Measurements from ENCODE around the gene PAQR4. TPM values are rescaled to one million over a fixed set of nuclear protein-coding genes. Genes with fewer than 3 reads are reported as not detected.
"Not testable (repeated sequence)": the region's sequence is repeated elsewhere in the genome, so short reads cannot be mapped to it uniquely, and the experiment has no call there.

The PAQR4 gene
- total and polyA plus RNA-seq, 9 donors, result 4.3 to 14.4 (median 9.1) TPM

DNA sequence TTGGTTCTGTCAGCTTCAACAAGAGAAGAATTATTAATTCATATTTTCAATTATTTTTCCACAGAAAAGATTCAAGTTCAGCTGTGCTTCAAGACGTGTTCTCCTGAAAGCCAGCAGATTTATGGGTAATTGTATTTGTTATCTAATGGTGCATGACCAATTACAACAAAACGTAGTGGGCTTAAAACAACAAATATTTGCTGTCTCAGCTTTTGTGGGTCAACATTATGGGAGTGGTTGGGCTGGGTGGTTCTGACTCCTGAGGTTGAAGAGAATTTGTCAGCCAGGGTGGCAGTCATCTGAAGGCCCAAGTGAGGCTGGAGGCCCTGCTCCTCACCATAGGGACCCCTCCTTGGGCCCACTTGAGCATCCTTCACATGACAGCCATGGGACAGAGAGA, 29.2 kb upstream of the PAQR4 start:
- 80% methylated on average over 1 of the region's 2 CpGs for WGBS (ENCODE audit: insufficient coverage)
- no peaks in the 10 kb centered on the region for H3K4me1 ChIP-seq (ENCODE audit: control insufficient read depth, insufficient read depth, low read length)
- peaks cover 47% of the 10 kb centered on the region for H3K36me3 ChIP-seq (ENCODE audit: control insufficient read depth, insufficient read depth, low read length)
- no peaks in the 10 kb centered on the region for H3K27me3 ChIP-seq (ENCODE audit: control insufficient read depth, insufficient read depth, low read length)
- no peaks in the 10 kb centered on the region for H3K9me3 ChIP-seq (replicated peaks; ENCODE audit: control insufficient read depth, low read depth, low read length)
- H3K4me3 ChIP-seq (ENCODE audit: low read length), result no peak overlapping the region
- no peak overlapping the region for H3K27ac ChIP-seq (ENCODE audit: low read length)
- DNase-seq, result no peak

DNA sequence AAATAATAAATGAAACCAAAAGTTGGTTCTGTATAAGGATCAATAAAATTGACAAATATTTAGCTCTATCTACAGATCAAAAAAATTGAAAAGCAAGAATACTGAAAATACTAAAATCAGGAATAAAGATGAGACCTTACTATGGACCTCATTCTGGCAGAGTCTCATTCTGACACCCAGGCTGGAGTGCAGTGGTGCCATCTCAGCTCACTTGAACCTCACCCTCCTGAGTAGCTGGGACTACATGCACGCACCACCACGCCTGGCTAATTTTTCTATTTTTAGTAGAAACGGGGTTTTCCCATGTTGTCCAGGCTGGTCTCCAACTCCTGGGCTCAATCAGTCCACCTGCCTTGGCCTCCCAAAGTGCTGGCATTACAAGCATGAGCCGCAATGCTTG, 27.1 kb upstream of the PAQR4 start:
- no peak for DNase-seq
- no peaks in the 10 kb centered on the region for H3K9me3 ChIP-seq (replicated peaks; ENCODE audit: control insufficient read depth, low read depth, low read length)
- no peaks in the 10 kb centered on the region for H3K27me3 ChIP-seq (ENCODE audit: control insufficient read depth, insufficient read depth, low read length)
- no peaks in the 10 kb centered on the region for H3K4me1 ChIP-seq (ENCODE audit: control insufficient read depth, insufficient read depth, low read length)
- peaks cover 38% of the 10 kb centered on the region for H3K36me3 ChIP-seq (ENCODE audit: control insufficient read depth, insufficient read depth, low read length)
- WGBS (ENCODE audit: insufficient coverage), result 90% methylated on average over 4 of the region's 4 CpGs
- H3K4me3 ChIP-seq (ENCODE audit: low read length), result no peak overlapping the region
- no peak overlapping the region for H3K27ac ChIP-seq (ENCODE audit: low read length)

DNA sequence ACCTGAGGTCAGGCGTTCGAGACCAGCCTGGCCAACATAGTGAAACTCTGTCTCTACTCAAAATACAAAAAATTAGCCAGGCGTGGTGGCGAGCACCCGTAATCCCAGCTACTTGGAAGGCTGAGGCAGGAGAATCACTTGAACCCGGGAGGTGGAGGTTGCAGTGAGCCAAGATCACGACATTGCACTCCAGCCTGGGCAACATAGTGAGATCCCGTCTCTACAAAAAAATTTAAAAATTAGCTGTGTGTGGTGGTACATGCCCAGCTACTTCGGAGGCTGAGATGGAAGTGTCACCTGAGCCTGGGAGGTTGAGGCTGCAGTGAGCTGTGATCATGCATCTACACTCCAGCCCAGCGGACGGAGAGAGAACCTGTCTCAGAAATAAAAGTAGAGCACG, 25.4 kb upstream of the PAQR4 start:
- not testable (repeated sequence) for H3K9me3 ChIP-seq (replicated peaks; ENCODE audit: control insufficient read depth, low read depth, low read length); H3K4me3 ChIP-seq (ENCODE audit: low read length); H3K4me1 ChIP-seq (ENCODE audit: control insufficient read depth, insufficient read depth, low read length); H3K27ac ChIP-seq (ENCODE audit: low read length); DNase-seq; H3K27me3 ChIP-seq (ENCODE audit: control insufficient read depth, insufficient read depth, low read length)
- WGBS (ENCODE audit: insufficient coverage), result 81% methylated on average over 6 of the region's 12 CpGs
- H3K36me3 ChIP-seq (ENCODE audit: control insufficient read depth, insufficient read depth, low read length), result peaks cover 25% of the 10 kb centered on the region

DNA sequence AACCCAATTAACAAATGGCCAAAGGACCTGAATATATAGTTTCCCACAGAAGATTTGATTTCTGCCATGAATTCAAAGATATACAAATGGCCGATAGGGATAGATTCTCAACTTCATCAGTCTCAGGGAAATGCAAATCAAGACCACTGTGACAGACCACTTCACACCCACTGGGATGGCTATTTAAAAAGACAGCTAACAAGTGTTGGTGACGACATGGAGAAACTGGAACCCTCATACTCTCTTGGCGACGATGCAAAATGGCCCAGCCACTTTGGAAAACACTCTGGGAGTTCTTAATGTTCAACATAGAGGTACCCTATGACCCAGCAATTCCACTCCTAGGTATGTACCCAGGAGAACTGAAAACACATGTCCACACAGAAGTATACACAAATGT, 22.5 kb upstream of the PAQR4 start:
- Histone ChIP-seq H3K36me3 (ENCODE audit: control insufficient read depth, insufficient read depth, low read length) (peaks cover 11% of the 10 kb centered on the region), H3K9me3 (replicated peaks; ENCODE audit: control insufficient read depth, low read depth, low read length) (no peaks in the 10 kb centered on the region), H3K4me3 (ENCODE audit: low read length) (no peak overlapping the region), H3K27me3 (ENCODE audit: control insufficient read depth, insufficient read depth, low read length) (no peaks in the 10 kb centered on the region), H3K4me1 (ENCODE audit: control insufficient read depth, insufficient read depth, low read length) (peaks cover 18% of the 10 kb centered on the region), H3K27ac (ENCODE audit: low read length) (no peak overlapping the region)
- no peak for DNase-seq
- 90% methylated on average over 3 of the region's 4 CpGs for WGBS (ENCODE audit: insufficient coverage)

DNA sequence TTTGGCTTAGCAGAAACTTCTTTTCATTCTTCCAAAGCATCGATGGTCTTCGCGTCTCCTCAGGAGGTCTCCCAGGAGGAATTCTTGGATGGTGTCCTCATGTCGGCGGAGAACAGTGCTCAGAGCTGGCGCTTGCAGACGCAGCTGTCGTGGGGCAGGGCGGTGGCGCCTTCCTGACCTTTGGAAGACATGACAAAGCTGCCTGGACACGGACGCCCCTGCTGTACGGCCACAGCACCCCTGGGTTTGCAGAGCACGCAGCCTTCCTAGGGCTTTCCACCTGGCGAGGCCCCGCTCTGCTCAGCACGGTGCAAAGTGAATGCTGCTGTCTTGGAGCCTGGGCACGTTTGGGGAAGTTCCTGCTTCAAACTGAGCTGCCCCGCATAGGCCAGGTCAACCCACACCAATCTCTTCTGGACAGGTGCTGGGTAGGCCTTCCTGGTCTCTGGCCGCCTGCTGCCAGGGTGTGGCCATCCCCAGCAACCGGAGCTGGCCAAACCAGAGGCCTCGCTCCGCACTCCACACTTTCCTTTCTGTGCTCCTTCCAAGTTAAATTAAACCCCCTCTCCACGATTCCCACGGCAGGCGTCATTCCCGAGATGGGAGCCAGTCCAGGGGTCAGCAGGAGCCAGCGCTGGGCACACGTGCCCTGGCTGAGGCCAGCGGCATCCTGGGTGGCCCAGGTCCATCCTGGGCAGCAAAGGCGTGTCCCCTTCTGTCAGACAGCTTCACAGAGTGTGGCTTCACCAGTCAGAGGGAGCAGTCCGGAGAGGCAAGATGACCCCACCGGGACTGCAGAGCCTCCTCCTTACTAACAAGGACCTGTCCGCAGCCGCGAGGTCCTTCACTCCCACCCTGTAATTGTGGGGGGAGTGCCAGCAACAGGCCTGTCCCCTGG, 20.1 kb upstream of the PAQR4 start:
- WGBS (ENCODE audit: insufficient coverage), result 69% methylated on average over 31 of the region's 36 CpGs
- H3K4me3 ChIP-seq (ENCODE audit: low read length), result no peak overlapping the region
- DNase-seq, result no peak
- peaks cover 3% of the 10 kb centered on the region for H3K36me3 ChIP-seq (ENCODE audit: control insufficient read depth, insufficient read depth, low read length)
- H3K27me3 ChIP-seq (ENCODE audit: control insufficient read depth, insufficient read depth, low read length), result peaks cover 6% of the 10 kb centered on the region
- no peaks in the 10 kb centered on the region for H3K9me3 ChIP-seq (replicated peaks; ENCODE audit: control insufficient read depth, low read depth, low read length)
- H3K27ac ChIP-seq (ENCODE audit: low read length), result peak overlapping the region; percentile 42
- peaks cover 30% of the 10 kb centered on the region for H3K4me1 ChIP-seq (ENCODE audit: control insufficient read depth, insufficient read depth, low read length)

DNA sequence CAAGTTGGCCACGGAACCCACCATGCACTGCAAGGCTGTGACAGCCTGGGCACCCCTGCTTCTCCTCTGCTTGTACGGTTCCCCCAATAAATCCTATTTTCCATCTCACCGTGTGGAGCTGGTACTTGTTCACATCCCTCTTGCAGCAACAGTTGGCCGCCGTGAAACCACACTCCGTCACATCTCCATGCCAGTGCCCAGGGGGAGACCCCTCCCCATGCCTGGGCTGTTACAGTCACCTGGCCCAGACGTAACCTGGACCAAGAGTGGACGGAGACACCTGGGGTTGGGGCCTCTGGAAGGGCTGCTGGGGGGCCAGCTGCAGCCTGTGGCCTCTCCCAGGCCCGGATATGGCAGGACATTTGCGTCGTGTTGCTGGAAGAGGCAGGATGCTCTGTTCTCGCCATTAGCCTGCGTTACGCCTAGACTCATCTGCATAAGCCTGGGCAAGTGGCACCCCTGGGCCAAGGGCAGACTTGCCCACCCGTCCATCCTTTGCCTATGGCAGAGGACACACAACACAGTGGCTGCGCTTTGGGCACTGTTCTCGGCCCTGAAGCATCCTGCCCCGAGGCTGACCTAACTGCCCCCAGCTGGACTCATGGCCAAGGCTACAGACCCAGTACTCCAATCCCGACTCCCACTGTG, 19.3 kb upstream of the PAQR4 start:
- peaks cover 30% of the 10 kb centered on the region for H3K4me1 ChIP-seq (ENCODE audit: control insufficient read depth, insufficient read depth, low read length)
- no peak overlapping the region for H3K4me3 ChIP-seq (ENCODE audit: low read length)
- H3K27me3 ChIP-seq (ENCODE audit: control insufficient read depth, insufficient read depth, low read length), result peaks cover 11% of the 10 kb centered on the region
- 77% methylated on average over 19 of the region's 19 CpGs for WGBS (ENCODE audit: insufficient coverage)
- peaks cover 3% of the 10 kb centered on the region for H3K36me3 ChIP-seq (ENCODE audit: control insufficient read depth, insufficient read depth, low read length)
- DNase-seq, result no peak
- H3K9me3 ChIP-seq (replicated peaks; ENCODE audit: control insufficient read depth, low read depth, low read length), result no peaks in the 10 kb centered on the region
- no peak overlapping the region for H3K27ac ChIP-seq (ENCODE audit: low read length)

DNA sequence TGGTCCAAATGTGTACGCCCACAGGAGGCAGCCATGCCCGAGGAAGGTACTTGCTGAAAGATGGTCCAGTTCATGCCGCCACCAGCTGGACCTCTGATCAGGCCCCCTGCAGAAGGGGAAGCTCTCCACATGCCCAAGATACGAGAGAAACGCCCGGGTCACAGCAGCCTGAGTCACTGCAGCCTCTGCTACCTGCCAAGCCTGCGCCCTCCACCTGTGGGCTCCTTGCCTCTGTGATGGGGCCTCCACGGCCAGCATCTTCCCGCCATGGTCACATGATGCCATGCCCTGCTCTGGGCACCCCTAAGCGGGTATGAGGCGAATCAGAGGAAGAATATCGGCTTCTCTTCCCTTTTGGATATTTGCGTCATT, 18.8 kb upstream of the PAQR4 start:
- Histone ChIP-seq H3K4me3 (ENCODE audit: low read length) (no peak overlapping the region), H3K9me3 (replicated peaks; ENCODE audit: control insufficient read depth, low read depth, low read length) (no peaks in the 10 kb centered on the region), H3K27ac (ENCODE audit: low read length) (no peak overlapping the region), H3K4me1 (ENCODE audit: control insufficient read depth, insufficient read depth, low read length) (peaks cover 30% of the 10 kb centered on the region), H3K27me3 (ENCODE audit: control insufficient read depth, insufficient read depth, low read length) (peaks cover 15% of the 10 kb centered on the region), H3K36me3 (ENCODE audit: control insufficient read depth, insufficient read depth, low read length) (peaks cover 3% of the 10 kb centered on the region)
- no peak for DNase-seq
- WGBS (ENCODE audit: insufficient coverage), result 98% methylated on average over 13 of the region's 13 CpGs

DNA sequence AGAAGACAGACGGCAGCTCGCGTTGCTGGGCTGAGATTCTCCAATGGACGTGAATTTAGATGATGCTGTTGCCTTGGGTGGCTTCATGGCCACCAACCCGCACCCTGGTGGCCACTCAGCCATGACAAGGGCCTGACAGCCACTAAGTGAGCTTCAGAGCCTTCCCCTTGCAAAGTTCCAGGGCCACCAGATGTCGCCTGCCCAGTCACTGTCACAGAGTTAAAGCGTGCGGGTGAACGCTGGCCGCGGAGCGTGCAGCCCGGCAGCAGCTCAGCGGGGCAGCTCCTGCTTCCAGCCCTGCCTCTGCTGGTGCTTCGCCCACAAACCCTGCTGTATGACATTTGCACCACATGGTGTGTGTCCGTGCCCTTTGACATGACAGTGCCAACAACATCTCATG, 18.4 kb upstream of the PAQR4 start:
- H3K9me3 ChIP-seq (replicated peaks; ENCODE audit: control insufficient read depth, low read depth, low read length), result no peaks in the 10 kb centered on the region
- no peak overlapping the region for H3K4me3 ChIP-seq (ENCODE audit: low read length)
- peaks cover 3% of the 10 kb centered on the region for H3K36me3 ChIP-seq (ENCODE audit: control insufficient read depth, insufficient read depth, low read length)
- H3K4me1 ChIP-seq (ENCODE audit: control insufficient read depth, insufficient read depth, low read length), result peaks cover 30% of the 10 kb centered on the region
- no peak for DNase-seq
- 84% methylated on average over 16 of the region's 16 CpGs for WGBS (ENCODE audit: insufficient coverage)
- H3K27me3 ChIP-seq (ENCODE audit: control insufficient read depth, insufficient read depth, low read length), result peaks cover 15% of the 10 kb centered on the region
- no peak overlapping the region for H3K27ac ChIP-seq (ENCODE audit: low read length)

DNA sequence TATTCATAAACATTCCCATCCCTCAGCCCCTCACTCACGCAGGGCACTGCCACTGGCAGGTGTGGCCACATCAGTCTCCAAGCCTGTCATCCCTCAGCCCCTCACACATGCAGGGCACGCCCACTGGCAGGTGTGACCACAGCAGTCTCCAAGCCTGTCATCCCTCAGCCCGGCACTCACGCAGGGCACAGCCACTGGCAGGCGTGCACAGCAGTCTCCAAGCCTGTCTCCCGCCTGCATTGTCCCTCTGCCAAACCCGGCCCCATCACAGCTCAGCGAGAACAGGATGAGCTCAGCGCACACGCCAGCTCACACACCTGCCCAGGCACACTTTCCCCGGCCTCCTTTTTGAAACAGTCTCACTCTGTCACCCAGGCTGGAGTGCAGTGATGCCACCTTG, 16.5 kb upstream of the PAQR4 start:
- Histone ChIP-seq H3K27ac (ENCODE audit: low read length) (no peak overlapping the region), H3K4me3 (ENCODE audit: low read length) (no peak overlapping the region), H3K27me3 (ENCODE audit: control insufficient read depth, insufficient read depth, low read length) (peaks cover 29% of the 10 kb centered on the region), H3K4me1 (ENCODE audit: control insufficient read depth, insufficient read depth, low read length) (peaks cover 30% of the 10 kb centered on the region), H3K9me3 (replicated peaks; ENCODE audit: control insufficient read depth, low read depth, low read length) (no peaks in the 10 kb centered on the region), H3K36me3 (ENCODE audit: control insufficient read depth, insufficient read depth, low read length) (no peaks in the 10 kb centered on the region)
- DNase-seq, result no peak
- WGBS (ENCODE audit: insufficient coverage), result 58% methylated on average over 11 of the region's 11 CpGs

DNA sequence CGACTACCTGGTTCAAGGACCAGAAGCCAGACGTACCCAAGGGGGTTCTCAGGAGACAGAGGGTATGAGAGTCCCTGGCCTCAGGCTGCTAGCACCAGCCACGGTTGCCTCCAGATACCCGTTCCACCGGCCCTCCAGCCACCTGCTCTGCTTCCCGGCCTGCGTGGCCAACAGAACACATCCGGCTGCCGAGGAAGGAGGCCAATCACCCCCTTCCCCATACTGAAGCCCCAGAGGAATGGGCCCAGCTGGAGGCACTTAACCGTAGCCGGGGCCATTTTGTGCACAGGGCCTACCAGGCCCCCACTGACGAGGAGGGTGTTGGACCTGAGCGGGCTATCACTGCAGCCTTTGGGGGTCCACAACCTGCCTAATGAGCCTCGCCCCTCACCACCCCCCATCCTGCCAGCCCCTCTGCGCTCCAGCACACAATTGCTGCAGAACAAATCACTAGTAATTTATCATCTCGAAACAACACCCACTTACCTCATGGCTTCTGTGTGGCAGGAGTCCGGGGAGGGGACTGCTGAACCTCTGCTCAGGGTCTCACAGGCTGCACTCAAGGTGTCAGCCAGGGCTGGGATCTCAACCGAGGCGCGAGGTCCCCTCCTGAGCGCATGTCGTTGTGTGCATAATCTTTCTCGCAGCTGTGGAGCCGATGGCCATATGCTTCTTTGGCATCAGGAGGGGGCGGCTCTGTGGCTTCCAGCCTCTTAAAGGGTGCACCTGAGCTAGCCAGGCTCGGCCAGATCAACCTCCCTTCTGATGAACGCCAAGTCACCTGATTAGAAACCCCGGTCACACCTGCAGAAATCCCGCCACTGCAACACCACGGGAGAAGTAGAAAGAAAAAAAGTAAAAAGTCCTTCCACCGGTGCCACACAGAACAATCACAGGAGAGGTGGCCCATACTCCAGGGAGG, 15.2 kb upstream of the PAQR4 start:
- Histone ChIP-seq H3K4me1 (ENCODE audit: control insufficient read depth, insufficient read depth, low read length) (peaks cover 23% of the 10 kb centered on the region), H3K27ac (ENCODE audit: low read length) (no peak overlapping the region), H3K36me3 (ENCODE audit: control insufficient read depth, insufficient read depth, low read length) (no peaks in the 10 kb centered on the region), H3K4me3 (ENCODE audit: low read length) (no peak overlapping the region), H3K27me3 (ENCODE audit: control insufficient read depth, insufficient read depth, low read length) (peaks cover 30% of the 10 kb centered on the region), H3K9me3 (replicated peaks; ENCODE audit: control insufficient read depth, low read depth, low read length) (no peaks in the 10 kb centered on the region)
- DNase-seq, result no peak
- 32% methylated on average over 21 of the region's 31 CpGs for WGBS (ENCODE audit: insufficient coverage)
